ENCODE data around the gene C14orf119.

The C14orf119 gene

DNA sequence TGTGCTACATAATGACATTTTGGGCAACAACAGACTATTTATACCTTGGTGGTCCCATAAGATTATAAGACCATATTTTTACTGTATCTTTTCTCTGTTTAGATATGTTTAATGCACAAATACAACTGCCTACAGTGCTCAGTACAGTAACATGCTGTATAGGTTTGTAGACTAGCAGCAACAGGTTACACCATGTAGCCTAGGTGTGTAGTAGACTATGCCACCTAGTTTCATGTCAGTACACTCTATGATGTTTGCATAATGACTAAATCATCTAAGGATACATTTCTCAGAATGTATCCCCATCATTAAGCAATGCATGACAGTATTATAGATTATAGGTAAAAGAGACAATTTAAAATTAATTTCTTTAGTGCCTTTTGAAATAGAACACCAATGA is 54.4 kb downstream of the C14orf119 start:
- DNase-seq (ENCODE audit: low spot score) = no peak

Data from AG08395 (cell line).